ENCODE measurements around the gene CRYBG3.

Gene CRYBG3

DNA sequence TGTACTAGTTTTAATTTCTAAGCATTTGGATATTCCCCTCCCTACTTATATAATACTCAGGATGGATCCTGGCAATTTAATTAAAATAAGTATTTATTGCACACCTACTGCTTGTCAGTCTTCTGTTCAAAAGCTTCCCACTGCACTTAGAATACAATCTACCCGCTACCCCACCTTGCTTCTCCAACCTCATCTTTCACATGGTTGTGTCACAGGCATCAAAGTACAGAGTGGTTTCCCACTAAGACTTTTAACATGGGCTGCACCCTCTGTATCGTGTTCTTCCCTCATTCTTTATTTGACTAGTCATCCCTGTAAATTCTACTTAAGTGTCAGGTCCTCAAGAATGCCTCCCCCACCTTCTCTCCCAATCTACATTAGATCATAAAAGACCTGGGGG, 115.4 kb downstream of the CRYBG3 start:
- Mint-ChIP-seq H3K27me3 (no peaks in the 10 kb centered on the region), H3K36me3 (no peaks in the 10 kb centered on the region), H3K4me3 (no peak overlapping the region), H3K27ac (no peak overlapping the region), H3K4me1 (no peaks in the 10 kb centered on the region), H3K9me3 (no peaks in the 10 kb centered on the region)
- no peak for ATAC-seq

DNA sequence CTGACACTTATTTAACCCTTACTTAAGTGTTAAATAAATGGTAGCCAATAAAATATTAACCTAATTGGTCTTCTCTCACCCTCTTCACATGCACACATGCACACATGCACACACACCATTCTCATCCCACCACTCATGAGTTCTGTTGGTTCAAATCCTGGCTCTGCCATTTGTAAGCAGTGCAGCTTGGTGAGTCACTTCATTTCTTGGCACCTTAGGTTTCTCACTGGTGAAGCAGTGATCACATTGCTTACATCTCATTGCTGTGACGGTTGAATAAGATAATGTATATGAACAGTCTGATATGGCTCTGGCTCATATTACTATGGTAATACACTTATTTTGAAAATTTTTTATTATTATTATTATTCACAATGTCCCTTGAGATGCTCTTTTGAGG, 116.6 kb downstream of the CRYBG3 start:
- no peak for ATAC-seq

DNA sequence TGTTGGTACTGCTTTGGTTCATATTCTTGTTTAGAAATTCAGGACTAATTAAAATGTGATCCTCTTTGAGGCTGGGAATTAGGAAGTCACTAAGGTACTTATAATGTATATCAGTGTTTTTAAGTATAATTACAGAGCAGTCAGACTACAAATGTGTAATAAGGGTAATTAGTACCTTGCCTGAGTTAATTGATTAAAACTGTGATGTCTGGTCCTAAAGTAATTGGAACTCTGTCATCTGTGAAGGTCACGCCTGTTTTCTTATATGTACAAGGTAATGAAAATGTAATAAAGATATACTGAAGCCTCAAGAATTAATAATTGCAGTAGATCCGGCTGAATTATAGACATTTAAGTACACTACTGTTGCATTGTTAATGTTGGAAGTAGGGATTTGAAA, 117.6 kb downstream of the CRYBG3 start:
- H3K27me3 Mint-ChIP-seq, result no peaks in the 10 kb centered on the region
- H3K4me3 Mint-ChIP-seq, result no peak overlapping the region
- ATAC-seq, result no peak
- no peaks in the 10 kb centered on the region for H3K4me1 Mint-ChIP-seq
- H3K9me3 Mint-ChIP-seq, result no peaks in the 10 kb centered on the region
- no peak overlapping the region for H3K27ac Mint-ChIP-seq
- peaks cover 6% of the 10 kb centered on the region for H3K36me3 Mint-ChIP-seq

More for the DNA sequence above, 116.6 kb downstream of the CRYBG3 start:
- H3K4me1 Mint-ChIP-seq, result no peaks in the 10 kb centered on the region
- H3K9me3 Mint-ChIP-seq, result no peaks in the 10 kb centered on the region
- no peaks in the 10 kb centered on the region for H3K27me3 Mint-ChIP-seq
- no peak overlapping the region for H3K27ac Mint-ChIP-seq
- H3K36me3 Mint-ChIP-seq, result no peaks in the 10 kb centered on the region
- no peak overlapping the region for H3K4me3 Mint-ChIP-seq

DNA sequence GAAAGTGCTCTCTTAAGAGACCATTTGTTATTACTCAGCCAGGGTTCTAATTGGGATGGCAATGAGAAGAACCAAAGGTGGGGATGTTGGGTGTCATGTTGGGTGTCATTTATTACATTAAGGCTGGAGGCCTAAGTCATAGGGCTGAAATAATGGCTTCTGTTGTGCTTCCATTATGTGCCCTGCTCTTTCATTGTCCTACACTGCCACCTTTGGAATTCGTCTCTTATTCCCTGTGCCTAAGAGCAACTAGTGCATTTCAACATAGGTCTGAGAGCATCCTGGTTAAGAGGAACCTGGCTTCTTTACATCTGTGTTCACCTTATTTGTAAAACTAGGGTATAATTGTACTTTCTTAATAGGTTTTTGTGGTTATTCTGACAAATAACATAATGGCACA, 118.2 kb downstream of the CRYBG3 start:
- Mint-ChIP-seq H3K36me3 (peaks cover 6% of the 10 kb centered on the region), H3K9me3 (no peaks in the 10 kb centered on the region), H3K4me1 (no peaks in the 10 kb centered on the region), H3K27me3 (no peaks in the 10 kb centered on the region), H3K4me3 (no peak overlapping the region), H3K27ac (no peak overlapping the region)
- no peak for ATAC-seq

DNA sequence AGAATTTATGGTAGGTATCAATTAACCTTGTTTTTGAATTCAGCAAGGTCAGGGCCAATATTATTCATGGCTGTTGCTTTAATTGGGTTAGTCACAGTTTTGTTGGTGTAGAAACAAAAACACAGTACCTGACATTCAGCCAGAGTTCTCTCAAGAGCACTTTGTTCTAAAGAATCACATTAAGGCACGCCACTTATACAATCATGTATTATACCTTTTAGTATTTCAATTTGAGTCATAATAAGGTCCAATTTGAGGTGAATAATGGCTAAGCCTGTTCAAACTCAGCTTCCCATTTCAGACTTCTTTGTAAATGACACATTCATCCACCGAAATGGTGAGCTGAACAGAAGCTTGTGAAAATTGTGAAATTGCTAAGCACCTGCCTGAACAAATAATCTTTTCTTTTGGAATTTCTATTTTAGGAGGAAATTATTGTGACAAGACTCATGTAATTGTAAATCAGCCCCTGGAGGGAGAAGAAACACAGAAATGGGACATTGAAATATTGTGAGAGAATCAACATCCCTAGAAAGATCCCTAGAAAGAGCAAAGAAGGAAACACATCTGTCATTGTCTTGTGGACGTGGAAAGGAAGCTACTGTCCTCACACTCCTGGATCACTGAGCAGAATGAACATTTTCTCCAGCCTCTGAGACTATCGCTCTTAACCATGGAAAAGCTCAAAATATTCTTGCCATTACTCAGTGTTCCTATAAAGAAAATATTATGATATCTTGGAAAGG, 121.2 kb downstream of the CRYBG3 start:
- no peak overlapping the region for H3K27ac Mint-ChIP-seq
- peaks cover 27% of the 10 kb centered on the region for H3K36me3 Mint-ChIP-seq
- H3K4me3 Mint-ChIP-seq, result no peak overlapping the region
- no peaks in the 10 kb centered on the region for H3K27me3 Mint-ChIP-seq
- no peaks in the 10 kb centered on the region for H3K9me3 Mint-ChIP-seq
- ATAC-seq, result no peak
- H3K4me1 Mint-ChIP-seq, result no peaks in the 10 kb centered on the region

DNA sequence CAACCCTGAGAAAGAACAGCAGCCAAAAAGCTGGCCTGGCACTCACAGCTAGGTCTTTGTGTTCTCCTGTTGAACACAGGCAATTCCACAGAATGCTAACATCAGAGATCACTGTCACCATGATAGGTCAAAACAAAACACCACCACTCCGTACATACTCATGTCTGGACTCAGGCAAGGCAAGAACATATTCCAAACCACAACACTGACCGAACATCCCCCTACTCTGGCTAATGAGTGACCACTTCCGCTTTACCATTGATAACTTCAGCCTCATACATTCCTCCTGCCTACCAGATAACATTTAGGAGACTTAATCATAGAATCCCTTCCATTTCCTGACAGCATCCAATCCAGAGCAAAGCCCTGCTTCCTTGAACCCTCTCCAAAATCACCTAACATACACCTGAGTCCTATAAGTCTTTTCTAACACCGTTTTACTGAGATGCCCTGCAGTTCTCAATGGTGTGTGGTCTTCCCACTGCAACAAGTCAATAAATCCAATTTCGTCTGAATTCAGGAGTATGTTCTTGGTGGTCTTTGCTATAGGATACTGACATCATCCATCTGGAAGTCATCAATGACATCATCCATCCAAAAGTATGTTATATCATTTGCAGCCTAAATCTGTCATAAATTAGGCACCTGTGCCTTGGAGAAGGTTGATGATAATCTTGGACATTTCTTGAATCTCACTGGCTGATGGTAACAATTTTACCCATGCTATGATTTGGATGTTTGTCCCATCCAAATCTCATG, 126.7 kb downstream of the CRYBG3 start:
- Mint-ChIP-seq H3K27me3 (no peaks in the 10 kb centered on the region), H3K4me3 (no peak overlapping the region), H3K4me1 (no peaks in the 10 kb centered on the region), H3K27ac (no peak overlapping the region), H3K9me3 (no peaks in the 10 kb centered on the region), H3K36me3 (peaks cover 76% of the 10 kb centered on the region)
- ATAC-seq, result no peak

DNA sequence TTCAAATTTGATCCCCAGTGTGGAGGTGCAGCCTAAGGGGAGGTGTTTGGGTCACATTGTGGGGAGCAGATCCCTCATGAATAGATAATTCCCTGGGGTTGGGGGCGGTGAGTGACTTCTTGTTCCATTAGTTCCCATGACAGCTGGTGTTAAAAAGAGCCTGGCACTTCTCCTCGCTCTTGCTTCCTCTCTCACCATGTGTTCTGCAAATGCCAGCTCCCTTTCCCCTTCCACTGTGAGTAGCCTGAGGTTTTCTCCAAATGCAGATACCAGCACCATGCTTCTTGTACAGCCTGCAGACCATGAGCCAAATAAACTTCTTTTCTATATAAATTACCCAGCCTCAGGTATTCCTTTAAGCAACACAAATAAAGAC, 127.3 kb downstream of the CRYBG3 start:
- Mint-ChIP-seq H3K4me3 (no peak overlapping the region), H3K4me1 (no peaks in the 10 kb centered on the region), H3K27ac (no peak overlapping the region), H3K9me3 (no peaks in the 10 kb centered on the region), H3K27me3 (no peaks in the 10 kb centered on the region), H3K36me3 (peaks cover 73% of the 10 kb centered on the region)
- no peak for ATAC-seq

DNA sequence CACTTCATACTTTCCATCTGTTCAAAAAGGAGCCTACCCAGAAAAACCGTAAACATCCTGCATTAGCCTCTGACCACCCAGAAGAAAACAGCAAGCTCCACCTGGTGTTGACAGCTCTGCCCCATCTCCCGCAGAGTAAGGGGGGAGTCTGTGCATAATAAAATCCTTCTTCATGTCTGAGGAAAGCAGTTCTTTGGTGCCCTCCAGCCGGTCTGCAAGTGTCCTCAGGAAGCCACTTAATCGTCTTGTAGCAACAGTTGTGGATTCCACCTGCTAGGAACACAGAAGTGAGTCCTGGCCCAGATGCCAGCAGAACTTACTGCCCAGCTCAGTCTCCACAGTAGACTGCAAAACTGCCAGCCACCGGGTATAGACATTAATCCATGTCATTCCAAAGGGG, 127.9 kb downstream of the CRYBG3 start:
- peaks cover 78% of the 10 kb centered on the region for H3K36me3 Mint-ChIP-seq
- no peak overlapping the region for H3K27ac Mint-ChIP-seq
- no peaks in the 10 kb centered on the region for H3K27me3 Mint-ChIP-seq
- H3K4me3 Mint-ChIP-seq, result no peak overlapping the region
- no peak for ATAC-seq
- H3K9me3 Mint-ChIP-seq, result no peaks in the 10 kb centered on the region
- no peaks in the 10 kb centered on the region for H3K4me1 Mint-ChIP-seq

DNA sequence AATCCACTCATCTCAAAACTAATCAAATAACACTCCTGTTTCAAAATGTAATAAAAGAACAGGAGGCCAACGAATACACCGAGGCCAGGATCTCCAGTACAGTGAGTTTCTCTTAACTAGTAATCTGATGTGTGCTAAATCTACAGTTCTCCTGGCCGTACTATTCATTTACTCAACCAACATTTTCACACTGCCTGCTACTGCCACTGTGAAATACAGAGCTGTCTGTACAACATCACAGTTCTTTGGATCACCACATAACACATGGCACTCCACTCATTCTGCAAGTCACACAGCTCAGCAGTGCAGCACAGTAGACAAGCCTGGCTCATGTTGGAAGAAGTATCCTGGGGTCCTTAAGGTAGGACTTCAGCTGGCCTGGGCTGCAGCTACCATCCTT, 128.5 kb downstream of the CRYBG3 start:
- H3K4me3 Mint-ChIP-seq, result no peak overlapping the region
- H3K9me3 Mint-ChIP-seq, result no peaks in the 10 kb centered on the region
- H3K27me3 Mint-ChIP-seq, result no peaks in the 10 kb centered on the region
- H3K27ac Mint-ChIP-seq, result no peak overlapping the region
- ATAC-seq, result no peak
- H3K36me3 Mint-ChIP-seq, result peaks cover 81% of the 10 kb centered on the region
- H3K4me1 Mint-ChIP-seq, result peaks cover 5% of the 10 kb centered on the region

DNA sequence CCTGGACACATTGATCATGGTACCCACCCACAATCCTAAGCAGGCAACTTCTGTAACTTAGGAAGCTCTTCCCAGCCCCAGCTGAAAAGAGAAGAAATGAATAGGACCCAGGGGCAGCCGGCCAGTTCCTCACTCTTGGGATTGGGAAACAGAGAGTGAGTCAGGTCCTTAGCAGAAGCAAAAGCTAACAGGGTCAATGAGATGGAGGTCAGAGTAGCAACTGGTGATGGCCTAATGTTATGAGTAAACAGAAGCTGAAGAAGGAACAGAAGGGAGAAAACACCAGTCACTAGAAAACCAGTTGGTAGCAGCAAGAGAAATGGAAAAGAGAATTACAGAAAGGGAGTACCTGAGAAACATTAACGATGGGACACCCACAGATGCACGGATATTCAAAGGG, 130.5 kb downstream of the CRYBG3 start:
- H3K9me3 Mint-ChIP-seq, result no peaks in the 10 kb centered on the region
- no peak for ATAC-seq
- peaks cover 7% of the 10 kb centered on the region for H3K4me1 Mint-ChIP-seq
- no peak overlapping the region for H3K27ac Mint-ChIP-seq
- H3K36me3 Mint-ChIP-seq, result peaks cover 70% of the 10 kb centered on the region
- H3K4me3 Mint-ChIP-seq, result no peak overlapping the region
- H3K27me3 Mint-ChIP-seq, result no peaks in the 10 kb centered on the region

DNA sequence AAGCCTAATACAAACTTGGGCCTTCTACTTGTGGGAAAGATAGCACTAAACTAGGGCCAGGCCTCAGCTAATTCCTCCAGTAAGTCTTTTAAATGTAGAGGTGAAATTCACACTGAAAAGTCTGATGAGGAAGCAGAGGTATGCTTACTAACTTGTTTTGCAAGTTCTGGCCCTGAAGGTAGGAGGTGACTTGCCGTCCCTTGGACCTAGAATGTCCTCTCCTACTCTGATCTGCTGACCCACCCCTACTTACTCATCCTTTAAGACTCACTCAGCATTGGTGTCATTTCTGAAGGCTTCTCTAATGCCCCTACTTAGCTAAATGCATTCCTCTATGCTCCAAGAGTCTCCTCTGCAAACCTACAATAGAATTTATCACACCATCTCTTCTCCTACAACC, 131.1 kb downstream of the CRYBG3 start:
- no peak for ATAC-seq
- Mint-ChIP-seq H3K4me1 (peaks cover 7% of the 10 kb centered on the region), H3K9me3 (no peaks in the 10 kb centered on the region), H3K27me3 (no peaks in the 10 kb centered on the region), H3K36me3 (peaks cover 75% of the 10 kb centered on the region), H3K27ac (no peak overlapping the region), H3K4me3 (no peak overlapping the region)

DNA sequence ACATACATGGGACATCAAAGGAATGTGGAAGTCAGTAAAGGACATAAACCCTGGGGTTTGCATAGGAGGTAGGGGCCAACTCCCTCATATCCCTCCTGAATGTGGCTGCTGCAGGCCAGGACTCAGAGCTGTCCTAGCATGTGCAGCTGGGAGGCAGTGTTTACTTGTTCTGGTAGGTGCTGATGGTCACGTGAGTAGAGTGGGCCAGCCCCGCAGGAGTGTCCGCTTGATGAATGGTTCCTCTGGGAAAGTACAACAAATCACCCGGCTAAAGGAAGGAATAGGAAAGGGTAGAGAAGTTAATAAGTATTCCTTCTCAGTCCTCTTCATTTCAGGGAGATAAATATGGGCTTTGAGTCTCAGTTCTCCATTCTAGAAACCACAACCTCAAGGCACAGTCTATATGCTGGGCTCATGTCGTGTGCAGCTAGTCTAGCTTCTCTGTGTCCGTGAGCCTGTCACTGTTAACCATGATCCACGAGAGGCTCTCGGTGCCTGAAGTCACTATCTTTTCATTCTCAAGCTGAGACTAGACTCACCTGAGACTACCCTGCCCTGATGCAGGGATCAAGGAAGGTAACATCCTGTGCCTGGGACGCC, 132.5 kb downstream of the CRYBG3 start:
- Mint-ChIP-seq H3K27me3 (no peaks in the 10 kb centered on the region), H3K4me1 (peaks cover 7% of the 10 kb centered on the region), H3K9me3 (no peaks in the 10 kb centered on the region), H3K36me3 (peaks cover 71% of the 10 kb centered on the region), H3K27ac (no peak overlapping the region), H3K4me3 (no peak overlapping the region)
- peak; percentile 68 for ATAC-seq

DNA sequence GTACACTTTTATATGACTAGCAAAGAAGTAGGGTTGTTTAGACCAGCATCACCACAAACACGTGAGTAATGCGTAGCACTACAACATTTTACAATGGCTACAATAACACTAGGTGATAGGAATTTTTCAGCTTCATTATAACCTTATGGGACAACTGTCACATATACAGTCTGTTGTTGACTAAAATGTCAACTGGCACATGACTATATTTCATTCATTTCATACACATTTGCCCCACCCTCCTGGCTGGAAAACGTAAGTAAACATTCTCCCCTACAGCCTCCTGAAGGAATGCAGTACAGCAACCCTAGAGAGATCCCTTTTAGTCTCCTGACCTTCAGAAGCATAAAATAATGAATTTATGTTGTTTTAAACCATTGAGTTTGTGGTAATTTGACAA, 134.2 kb downstream of the CRYBG3 start:
- Mint-ChIP-seq H3K27me3 (no peaks in the 10 kb centered on the region), H3K9me3 (no peaks in the 10 kb centered on the region), H3K36me3 (peaks cover 71% of the 10 kb centered on the region), H3K4me3 (no peak overlapping the region), H3K27ac (no peak overlapping the region), H3K4me1 (peaks cover 7% of the 10 kb centered on the region)
- no peak for ATAC-seq

DNA sequence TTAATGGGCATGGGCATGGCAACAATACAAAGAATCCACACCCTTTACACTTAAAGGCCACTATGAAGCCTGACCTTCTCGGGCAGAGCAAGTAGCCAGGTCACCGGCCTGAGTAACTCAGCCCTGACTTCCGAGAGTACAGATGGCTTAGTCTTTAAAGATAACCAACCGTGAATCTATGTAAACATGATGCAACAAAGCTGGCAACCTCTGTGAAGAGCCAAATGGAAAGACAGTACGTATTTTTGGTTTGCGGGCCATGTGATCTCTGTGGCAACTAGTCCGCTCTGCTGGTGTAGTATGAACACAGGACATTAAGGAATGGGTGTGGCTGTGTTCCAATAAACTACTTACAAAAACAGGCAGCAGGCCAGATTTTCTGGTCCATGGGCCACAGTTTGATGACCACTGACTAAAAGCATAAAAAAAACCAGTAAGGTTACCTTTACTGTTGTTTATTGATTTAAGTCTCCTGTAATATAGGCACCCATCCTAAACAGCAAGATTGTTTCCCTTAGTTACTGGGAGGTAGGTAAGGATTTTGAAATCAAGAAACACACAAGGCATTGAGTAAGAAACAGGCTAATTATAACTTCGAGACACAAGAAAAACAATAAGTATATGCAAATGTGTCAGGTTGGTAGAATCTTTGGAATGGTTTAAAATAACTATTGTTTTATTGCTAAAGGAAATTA, 136.0 kb downstream of the CRYBG3 start:
- ATAC-seq, result no peak
- no peak overlapping the region for H3K4me3 Mint-ChIP-seq
- no peak overlapping the region for H3K27ac Mint-ChIP-seq
- peaks cover 72% of the 10 kb centered on the region for H3K36me3 Mint-ChIP-seq
- peaks cover 21% of the 10 kb centered on the region for H3K4me1 Mint-ChIP-seq
- H3K27me3 Mint-ChIP-seq, result no peaks in the 10 kb centered on the region
- H3K9me3 Mint-ChIP-seq, result no peaks in the 10 kb centered on the region

DNA sequence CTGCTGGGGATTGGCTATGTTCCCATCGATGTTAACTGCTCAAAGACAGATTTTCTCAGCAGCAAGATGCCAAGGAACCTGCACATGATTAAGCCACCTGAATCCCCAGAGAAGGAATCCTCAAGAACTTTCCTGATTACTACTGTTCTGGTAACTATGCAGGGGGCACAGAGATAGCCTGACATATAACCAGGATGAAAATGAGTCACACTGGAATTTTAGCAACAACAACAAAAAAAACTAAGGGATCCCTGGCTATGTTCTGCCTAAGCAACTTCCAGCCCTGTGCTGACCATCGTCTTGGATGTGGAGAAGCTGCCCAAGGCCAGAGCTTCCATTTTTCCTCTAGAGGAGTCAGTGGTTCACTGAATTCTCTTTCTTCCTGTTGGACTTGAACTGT, 136.6 kb downstream of the CRYBG3 start:
- Mint-ChIP-seq H3K4me1 (peaks cover 21% of the 10 kb centered on the region), H3K4me3 (no peak overlapping the region), H3K27ac (no peak overlapping the region), H3K27me3 (no peaks in the 10 kb centered on the region), H3K36me3 (peaks cover 66% of the 10 kb centered on the region), H3K9me3 (no peaks in the 10 kb centered on the region)
- ATAC-seq, result no peak

Data from stimulated activated memory B cell treated with anti-CD40 and anti-IgM and Interleukin-4, amounts not matched to agents 10 μg/mL and 1 μg/mL and 100 μg/mL, for 72 hours (primary cell).